HEK293T (cell line): ENCODE measurements around the gene CCDC102A.

Experiments used
- CTCF ChIA-PET: fragments of 350-600 bp; formaldehyde crosslinking; extraction: SDS; loops from one replicate; lab custom pipeline; 2021; ENCODE audit warnings: antibody characterized with exemption, inconsistent platforms; lab: Yijun Ruan, JAX
- POLR2A ChIA-PET: fragments of 350-600 bp; formaldehyde crosslinking; extraction: SDS; loops from one replicate; lab custom pipeline; 2020; ENCODE audit warnings: antibody characterized with exemption, inconsistent platforms; lab: Yijun Ruan, JAX
- DNase-seq: peaks from one replicate; pipeline ENCODE4 v3.0.0; 2012; ENCODE audit warnings: mixed read lengths; ENCODE audit errors: extremely low spot score
- ARNT ChIP-seq: fragments of 450-650 bp; IDR thresholded peaks from 2 replicates; pipeline ENCODE4 v1.6.1; 2017; ENCODE audit warnings: mild to moderate bottlenecking
- BHLHE40 ChIP-seq: fragments of 450-650 bp; IDR thresholded peaks from 2 replicates; pipeline ENCODE4 v1.6.1; 2016; ENCODE audit warnings: mild to moderate bottlenecking, moderate library complexity, borderline replicate concordance
- CTBP1 ChIP-seq: fragments of 450-650 bp; IDR thresholded peaks from 2 replicates; pipeline ENCODE4 v1.6.1; 2016; ENCODE audit warnings: borderline replicate concordance
- ELF4 ChIP-seq: fragments of 450-650 bp; IDR thresholded peaks from 2 replicates; pipeline ENCODE4 v1.6.1; 2017; ENCODE audit warnings: antibody characterized with exemption
- FOXA1 ChIP-seq: fragments of 450-650 bp; IDR thresholded peaks from 2 replicates; pipeline ENCODE4 v1.6.1; 2016; ENCODE audit warnings: mild to moderate bottlenecking
- FOXK2 ChIP-seq: fragments of 450-650 bp; IDR thresholded peaks from 2 replicates; pipeline ENCODE4 v1.6.1; 2016; ENCODE audit warnings: mild to moderate bottlenecking
- FOXM1 ChIP-seq: fragments of 450-650 bp; IDR thresholded peaks from 2 replicates; pipeline ENCODE4 v1.6.1; 2017; ENCODE audit warnings: mild to moderate bottlenecking, borderline replicate concordance
- HDGF ChIP-seq: fragments of 450-650 bp; IDR thresholded peaks from 2 replicates; pipeline ENCODE4 v1.6.1; 2017; ENCODE audit warnings: antibody characterized with exemption, borderline replicate concordance
- L3MBTL2 ChIP-seq: fragments of 450-650 bp; conservative IDR thresholded peaks from 2 replicates; pipeline ENCODE4 v1.6.1; 2016; ENCODE audit warnings: mild to moderate bottlenecking
- LEF1 ChIP-seq: fragments of 450-650 bp; IDR thresholded peaks from 2 replicates; pipeline ENCODE4 v1.6.1; 2017; ENCODE audit warnings: mild to moderate bottlenecking, borderline replicate concordance
- NFRKB ChIP-seq: fragments of 450-650 bp; IDR thresholded peaks from 2 replicates; pipeline ENCODE4 v1.6.1; 2016; ENCODE audit warnings: mild to moderate bottlenecking, moderate library complexity
- SP1 ChIP-seq: fragments of 450-650 bp; IDR thresholded peaks from 2 replicates; pipeline ENCODE4 v1.6.1; 2017
- SUZ12 ChIP-seq: fragments of 450-650 bp; IDR thresholded peaks from 2 replicates; pipeline ENCODE4 v1.6.1; 2016; ENCODE audit warnings: mild to moderate bottlenecking
- TARDBP ChIP-seq: fragments of 450-650 bp; IDR thresholded peaks from 2 replicates; pipeline ENCODE4 v1.6.1; 2016
- ZNF384 ChIP-seq: fragments of 450-650 bp; IDR thresholded peaks from 2 replicates; pipeline ENCODE4 v1.6.1; 2016
- TF ChIP-seq, protein P1 (sequence below): fragments of 450-650 bp; IDR thresholded peaks from 2 replicates; pipeline ENCODE4 v1.6.1; 2016

The CCDC102A gene

GRCh38 chr16:57540906-57541753 is 4.8 kb upstream of the CCDC102A start:
- TF ChIP-seq BHLHE40 (no peak), LEF1 (no peak), ZNF384 (no peak), NFRKB (no peak), FOXA1 (no peak), TARDBP (no peak), HDGF (no peak), CTBP1 (no peak), FOXM1 (no peak), ARNT (no peak), ELF4 (no peak), SUZ12 (no peak), FOXK2 (no peak), L3MBTL2 (no peak)
- TF ChIP-seq, protein P1, sequence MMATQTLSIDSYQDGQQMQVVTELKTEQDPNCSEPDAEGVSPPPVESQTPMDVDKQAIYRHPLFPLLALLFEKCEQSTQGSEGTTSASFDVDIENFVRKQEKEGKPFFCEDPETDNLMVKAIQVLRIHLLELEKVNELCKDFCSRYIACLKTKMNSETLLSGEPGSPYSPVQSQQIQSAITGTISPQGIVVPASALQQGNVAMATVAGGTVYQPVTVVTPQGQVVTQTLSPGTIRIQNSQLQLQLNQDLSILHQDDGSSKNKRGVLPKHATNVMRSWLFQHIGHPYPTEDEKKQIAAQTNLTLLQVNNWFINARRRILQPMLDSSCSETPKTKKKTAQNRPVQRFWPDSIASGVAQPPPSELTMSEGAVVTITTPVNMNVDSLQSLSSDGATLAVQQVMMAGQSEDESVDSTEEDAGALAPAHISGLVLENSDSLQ: no peak
- ChIA-PET CTCF (no interaction called here), POLR2A (interaction anchor here (1.0 kb wide), 1 partner anchor 35 kb away, joined by 4 read pairs; no protein-coding TSS in a partner anchor)
- DNase-seq: peak; percentile 3

- ChIA-PET POLR2A (no interaction called here), CTCF (no interaction called here)
- DNase-seq: no peak
- TF ChIP-seq, protein P1: no peak
- TF ChIP-seq ZNF384: no peak
- no peak for TF ChIP-seq SUZ12
- TF ChIP-seq TARDBP: no peak
- no peak for TF ChIP-seq FOXK2
- TF ChIP-seq FOXM1: no peak
- TF ChIP-seq LEF1: no peak
- no peak for TF ChIP-seq ARNT
- no peak for TF ChIP-seq L3MBTL2
- no peak for TF ChIP-seq NFRKB
- TF ChIP-seq ELF4: no peak
- no peak for TF ChIP-seq SP1
- no peak for TF ChIP-seq FOXA1
- no peak for TF ChIP-seq BHLHE40
- TF ChIP-seq CTBP1: no peak
- TF ChIP-seq HDGF: no peak
These were observed 4.0 kb upstream of the CCDC102A start for GRCh38 chr16:57540387-57540786.

- ChIA-PET CTCF (no interaction called here), POLR2A (no interaction called here)
- TF ChIP-seq FOXM1: no peak
- TF ChIP-seq ZNF384: no peak
- no peak for TF ChIP-seq CTBP1
- no peak for TF ChIP-seq SP1
- TF ChIP-seq TARDBP: no peak
- TF ChIP-seq, protein P1: no peak
- TF ChIP-seq FOXA1: no peak
- no peak for TF ChIP-seq LEF1
- no peak for TF ChIP-seq BHLHE40
- TF ChIP-seq ARNT: no peak
- no peak for TF ChIP-seq SUZ12
- no peak for TF ChIP-seq ELF4
- no peak for TF ChIP-seq NFRKB
- TF ChIP-seq L3MBTL2: no peak
- no peak for TF ChIP-seq FOXK2
- no peak for TF ChIP-seq HDGF
- no peak for DNase-seq
These were observed 2.9 kb upstream of the CCDC102A start for GRCh38 chr16:57539072-57539796.

DNA sequence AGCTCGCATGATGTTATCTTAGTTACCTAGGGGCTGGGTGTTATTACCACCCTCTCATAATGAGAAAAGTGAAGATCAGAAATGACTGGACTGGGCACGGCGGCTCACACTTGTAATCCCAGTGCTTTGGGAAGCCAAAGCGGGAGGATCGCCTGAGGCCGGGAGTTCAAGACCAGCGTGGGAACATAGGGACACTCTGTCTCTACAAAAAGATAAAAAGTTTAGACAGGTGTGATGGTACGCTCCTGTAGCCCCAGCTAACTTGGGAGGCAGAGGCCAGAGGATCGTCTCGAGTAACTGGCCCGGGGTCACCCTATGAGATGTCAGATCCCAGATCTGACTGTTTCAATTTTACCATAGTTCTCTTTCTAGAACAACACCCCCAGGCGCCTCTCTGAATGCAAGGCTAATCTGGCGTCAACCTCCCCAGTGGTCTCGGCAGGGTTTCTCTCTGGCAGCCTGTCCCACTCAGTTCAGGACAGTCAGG is 1.9 kb upstream of the CCDC102A start:
- DNase-seq: peak; percentile 5
- ChIA-PET POLR2A (interaction anchor here (0.7 to 1.9 kb wide), 3 partner anchors 38 to 91 kb away, joined by 3 to 8 read pairs (median 4); partner anchors contain the start of genes CIAPIN1 and COQ9), CTCF (no interaction called here)
- TF ChIP-seq LEF1 (no peak), SP1 (no peak), FOXK2 (no peak), TARDBP (no peak), CTBP1 (no peak), HDGF (no peak), ELF4 (no peak), FOXM1 (no peak)
- TF ChIP-seq, protein P1: no peak
